SK-N-MC (cell line): ENCODE results near the gene PRPF19.

Experiments used
- EZH2 ChIP-seq: fragments of 200-600 bp; sonication (generic); IDR thresholded peaks from one replicate; pipeline ENCODE4 v1.6.1; 2017; ENCODE audit warnings: antibody characterized with exemption
- FOXP2 ChIP-seq: optimal IDR thresholded peaks from 2 replicates; pipeline ENCODE3; 2011; ENCODE audit warnings: mild to moderate bottlenecking, moderate library complexity; ENCODE audit not compliant: insufficient read depth; ENCODE audit errors: extremely low read length, control extremely low read depth
- POLR2AphosphoS5 ChIP-seq: IDR thresholded peaks from 2 replicates; pipeline ENCODE4 v1.6.1; 2012; ENCODE audit warnings: mild to moderate bottlenecking, low read depth, low read length, borderline replicate concordance

- TF ChIP-seq POLR2AphosphoS5 (no peak), EZH2 (no peak), FOXP2 (no peak)
These were observed 48.8 kb downstream of the PRPF19 start for GRCh38 chr11:60857378-60858232.
